GM21390 (cell line): Measurements from ENCODE around the gene ZNF296.

ENCODE experiments used
- ATAC-seq: cut with Tn5 transposase; IDR thresholded peaks from one replicate; pipeline ENCODE4 v1.9.1; 2021; ENCODE audit not compliant: unreplicated experiment

Gene ZNF296

DNA sequence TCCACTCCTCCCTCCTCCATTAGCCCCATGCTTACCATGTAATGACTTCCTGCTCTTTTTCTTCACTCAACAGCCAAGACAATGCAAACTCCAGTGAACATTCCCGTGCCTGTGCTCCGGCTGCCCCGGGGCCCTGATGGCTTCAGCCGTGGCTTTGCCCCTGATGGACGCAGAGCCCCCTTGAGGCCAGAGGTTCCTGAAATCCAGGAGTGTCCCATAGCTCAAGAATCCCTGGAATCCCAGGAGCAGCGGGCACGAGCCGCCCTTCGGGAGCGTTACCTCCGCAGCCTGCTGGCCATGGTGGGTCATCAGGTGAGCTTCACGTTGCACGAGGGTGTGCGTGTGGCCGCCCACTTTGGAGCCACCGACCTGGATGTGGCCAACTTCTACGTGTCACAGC, 13.8 kb upstream of the ZNF296 start:
- ATAC-seq, result no peak

DNA sequence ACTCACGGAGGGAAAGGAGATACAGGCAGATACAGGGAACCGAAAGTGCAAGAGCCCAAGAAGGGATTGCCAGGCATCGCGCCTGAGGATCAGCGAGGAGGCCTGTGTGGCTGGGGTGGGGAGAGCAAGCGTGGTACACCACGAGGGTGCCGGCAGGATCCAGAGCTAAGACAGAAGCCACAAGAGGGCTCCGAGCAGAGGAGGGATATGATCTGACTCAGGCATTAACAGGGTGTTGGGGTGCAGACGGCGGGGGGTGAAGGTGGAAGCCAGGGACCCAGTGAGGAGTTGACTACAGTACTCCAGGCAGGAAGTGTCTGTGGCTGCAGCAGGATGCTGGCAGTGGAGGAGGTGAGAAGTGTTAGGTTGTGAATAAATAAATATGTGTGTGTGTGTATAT, 11.3 kb upstream of the ZNF296 start:
- ATAC-seq, result no peak

DNA sequence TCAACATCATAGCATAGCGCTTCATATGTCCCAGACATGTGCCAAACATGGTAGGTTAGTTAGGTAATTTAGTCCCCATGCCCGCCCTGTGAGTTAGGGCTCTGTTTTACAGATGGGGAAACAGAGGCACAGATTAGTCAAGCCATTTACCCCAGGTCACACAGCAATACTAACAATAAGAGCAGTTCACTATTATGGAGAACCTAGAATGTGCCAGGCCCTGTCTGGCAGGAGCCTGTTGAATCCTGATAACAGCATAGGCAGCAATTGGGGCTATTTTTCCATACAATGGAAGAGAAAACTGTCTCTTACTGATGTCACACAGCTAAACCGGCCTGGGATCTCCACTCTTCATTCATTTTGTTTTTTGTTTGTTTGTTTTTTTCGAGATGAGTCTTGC, 10.2 kb upstream of the ZNF296 start:
- ATAC-seq, result no peak

DNA sequence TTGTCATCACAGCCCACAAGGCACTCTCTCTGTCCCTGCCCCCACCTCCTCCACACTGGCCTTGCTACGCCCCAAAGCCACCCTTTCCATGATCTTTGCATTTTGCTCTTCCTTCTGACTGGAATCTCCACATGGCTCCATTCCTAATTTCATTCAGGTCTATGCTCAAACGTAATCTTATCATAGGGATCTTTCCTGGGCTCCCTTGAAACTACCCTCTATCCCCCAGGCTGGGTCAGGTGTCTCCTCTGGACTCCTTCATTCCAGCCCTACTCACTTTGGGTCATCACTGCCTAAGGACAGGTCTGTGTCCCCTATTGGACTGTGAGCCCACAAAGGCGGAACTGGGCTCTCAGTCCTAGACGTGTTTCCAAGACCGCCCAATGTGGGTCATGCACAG, 5.9 kb upstream of the ZNF296 start:
- ATAC-seq, result no peak

DNA sequence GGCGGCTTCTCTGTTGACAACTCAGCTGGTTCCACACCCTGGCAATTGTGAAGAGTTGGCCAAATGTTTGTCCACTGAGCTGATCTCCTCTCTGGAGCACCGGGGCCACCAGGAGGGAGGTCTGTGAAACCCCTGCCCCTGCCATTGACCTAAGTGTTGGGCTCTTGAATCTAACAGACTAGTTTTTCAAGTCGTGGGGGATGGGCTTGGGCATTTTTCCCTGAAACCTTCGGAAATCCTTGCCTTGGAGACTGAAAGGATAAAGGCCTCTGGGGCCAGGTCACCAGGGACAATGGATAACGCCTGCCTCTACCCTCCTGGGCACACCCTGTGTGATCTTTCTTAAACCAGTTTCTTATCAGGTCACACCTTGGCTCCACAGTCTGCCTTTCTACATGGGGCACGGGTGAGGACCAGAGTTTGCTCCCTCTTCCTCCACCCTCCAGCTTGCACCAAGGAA, 3.7 kb upstream of the ZNF296 start:
- ATAC-seq, result no peak

DNA sequence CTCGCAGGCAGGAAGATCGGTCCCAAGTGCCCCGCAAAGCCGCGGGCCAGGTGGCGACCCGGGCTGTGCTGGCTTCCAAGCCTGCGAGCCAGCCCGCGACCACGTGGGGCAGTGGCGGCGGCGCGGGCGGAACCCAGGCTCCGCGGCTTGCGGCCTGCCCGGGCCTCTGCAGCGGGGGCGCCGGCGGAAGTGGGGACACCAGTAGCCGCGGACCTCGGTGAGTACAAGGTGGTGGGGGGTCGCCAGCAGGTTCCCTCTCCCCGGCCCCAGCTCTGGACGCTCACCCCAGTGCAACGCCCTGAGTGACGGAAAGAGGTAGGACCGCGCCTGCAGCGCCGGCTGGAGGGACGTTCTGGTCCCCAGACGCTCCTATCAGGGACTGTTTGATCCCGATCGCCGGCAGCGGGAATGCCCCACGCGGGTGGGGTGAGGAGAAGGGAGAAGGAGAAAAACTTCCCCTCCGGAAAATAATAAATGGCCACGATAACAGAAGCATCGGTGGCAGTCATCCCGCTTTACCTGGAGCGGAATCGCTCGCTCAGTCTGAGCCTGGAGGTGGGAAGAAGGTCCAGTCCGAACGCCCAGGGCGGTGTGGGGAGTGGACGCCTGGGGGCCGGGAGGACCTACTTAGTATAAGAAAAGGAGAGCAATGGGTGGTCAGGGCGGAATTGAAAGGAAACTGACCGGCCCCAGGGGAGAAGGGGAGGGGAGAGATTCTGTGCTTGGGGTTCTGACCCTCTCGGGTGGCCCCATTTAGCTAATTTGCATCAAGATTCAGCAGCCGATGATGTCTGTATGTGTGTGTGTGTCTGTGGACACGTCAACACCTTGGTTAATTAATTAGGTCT, 3.0 kb upstream of the ZNF296 start, which contains the start of gene GEMIN7:
GEMIN7 (plus strand) TSS at position 198 of the 848 bp plus-strand sequence. CDS start 10,855 bp downstream, outside the sequence.
- no peak for ATAC-seq

DNA sequence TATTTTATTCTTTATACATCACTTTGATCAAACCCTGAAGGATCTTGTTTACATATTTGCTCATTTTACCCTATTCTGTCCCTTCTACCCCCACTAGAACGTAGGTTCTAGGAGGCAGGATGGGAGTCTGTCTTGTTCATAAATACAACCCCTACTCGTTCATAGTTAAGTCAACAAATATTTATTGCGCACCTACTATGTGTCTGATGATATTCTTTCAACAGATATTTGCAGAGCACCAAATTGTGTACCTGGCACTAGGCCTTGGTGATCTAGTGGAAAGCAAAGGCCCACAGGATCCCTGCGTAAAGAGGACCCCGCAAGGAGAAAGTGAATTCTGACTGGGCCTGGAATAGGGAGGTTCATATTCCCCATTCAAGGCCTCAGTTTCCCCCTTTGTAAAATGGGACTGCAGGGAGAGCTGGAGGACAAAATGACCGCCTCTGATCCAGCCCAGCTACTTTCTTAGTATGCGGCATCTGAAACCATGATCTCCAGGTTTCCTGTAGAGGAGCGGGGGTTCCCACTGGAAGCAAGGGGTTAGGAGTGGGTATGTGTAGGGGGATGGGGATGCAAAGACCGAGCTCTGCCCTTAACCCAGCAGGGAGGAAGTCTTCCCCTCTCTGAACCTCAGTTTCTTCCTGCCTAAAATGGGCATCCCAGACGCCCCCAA, 2.2 kb upstream of the ZNF296 start:
- ATAC-seq, result no peak

DNA sequence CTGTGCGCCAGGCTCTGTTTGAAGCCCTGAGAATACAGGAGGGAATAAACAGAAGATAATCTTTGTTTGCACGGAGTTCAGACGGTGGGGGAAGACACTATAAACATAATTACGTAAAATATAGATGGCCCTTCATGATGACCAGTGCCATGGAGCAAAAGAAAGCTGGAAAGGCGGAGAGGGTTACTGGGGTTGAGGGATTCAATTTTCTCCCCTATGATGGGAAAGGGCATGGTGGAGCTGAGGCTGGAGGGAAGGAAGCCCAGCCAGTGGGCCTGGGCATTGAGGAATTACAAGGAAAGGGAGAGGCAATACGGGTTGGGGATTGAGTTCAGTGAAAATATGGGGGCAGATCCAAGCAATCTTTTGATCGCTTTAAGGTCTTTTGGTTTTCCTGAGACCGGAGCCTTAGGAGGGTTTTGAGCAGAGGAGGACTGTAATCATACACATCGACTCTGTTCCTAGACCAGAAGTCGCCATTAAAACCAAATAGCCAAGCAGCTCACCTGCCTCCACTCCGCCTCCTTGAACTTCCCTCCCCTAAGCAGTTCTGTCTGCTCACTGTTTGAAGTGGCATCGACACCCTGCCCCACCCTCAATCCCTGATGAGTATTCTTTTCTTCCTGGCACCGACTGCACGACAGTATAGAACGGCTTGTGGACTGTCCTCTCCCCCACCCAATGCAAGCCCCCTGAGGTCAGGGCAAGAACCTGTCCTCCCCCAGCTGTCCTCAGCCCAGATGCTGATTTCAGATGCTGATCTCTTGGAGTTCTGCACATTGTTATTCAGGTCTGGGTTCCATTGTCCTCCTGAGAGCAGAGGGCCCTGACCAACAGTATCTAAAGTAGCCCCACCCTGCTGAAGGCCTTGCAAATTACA, 813 bp upstream of the ZNF296 start:
- ATAC-seq, result no peak

DNA sequence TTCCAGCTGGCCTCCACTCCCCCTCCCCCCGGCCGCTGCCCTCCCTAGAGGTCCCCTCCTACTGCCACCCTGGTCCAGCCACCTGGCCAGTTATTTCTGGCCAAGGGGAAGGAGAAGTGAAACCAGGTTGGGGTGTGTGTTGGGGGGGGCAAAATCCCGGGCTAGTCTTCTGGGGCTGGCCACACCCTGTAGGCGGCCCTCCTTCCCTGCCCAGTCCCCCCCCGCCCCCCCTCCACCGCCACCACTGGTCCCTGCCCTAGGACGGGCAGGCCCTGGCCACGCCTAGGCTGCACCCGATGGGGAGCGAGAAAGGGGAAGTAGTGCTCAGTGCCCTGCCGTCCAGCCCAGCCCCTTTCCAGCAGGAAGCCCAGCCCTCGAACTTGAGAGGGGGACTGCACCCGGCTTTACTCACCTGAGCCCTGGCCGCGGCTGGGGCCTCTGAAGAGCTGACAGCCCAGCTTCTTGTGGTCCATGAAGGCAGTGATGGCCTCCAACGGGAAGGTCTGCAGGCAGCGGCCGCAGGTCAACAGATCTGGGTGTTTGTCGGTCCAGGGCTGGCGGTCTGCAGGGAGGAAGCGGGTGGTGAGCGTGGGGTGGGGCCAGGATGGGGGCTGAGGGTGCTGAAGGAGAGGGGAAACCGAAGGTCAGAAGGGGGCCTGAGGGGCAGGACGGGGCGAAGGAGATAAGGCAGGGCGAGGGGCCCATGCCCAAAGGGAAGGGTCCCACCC, 813 bp downstream of the ZNF296 start:
- ATAC-seq, result peak; percentile 59

DNA sequence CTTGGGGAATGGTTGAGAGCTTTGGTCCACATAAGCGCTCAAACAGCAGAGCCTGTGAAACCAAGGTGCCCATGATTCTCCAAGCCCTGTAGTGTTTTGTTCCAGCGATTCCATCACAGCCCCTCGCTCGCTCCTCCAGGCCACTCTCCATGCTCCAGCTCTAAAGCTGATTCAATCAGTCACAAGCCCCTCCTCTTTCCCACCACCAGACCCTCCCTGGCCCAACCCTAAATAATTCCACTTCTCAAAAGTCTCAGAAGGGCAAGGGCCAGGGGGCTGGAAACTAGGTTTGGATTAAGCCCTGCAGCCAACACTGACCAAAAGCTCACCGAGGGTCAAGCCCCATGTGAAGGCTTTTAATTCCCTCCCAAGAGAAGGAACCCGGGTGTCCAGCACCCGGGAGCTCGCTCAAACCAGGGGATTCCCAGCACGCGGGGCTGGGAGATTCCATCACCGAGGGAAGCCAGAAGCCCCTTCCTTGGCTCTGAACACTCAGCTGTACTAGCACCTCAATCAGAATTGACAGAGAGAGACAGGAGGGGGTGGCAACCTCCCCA, 1.5 kb downstream of the ZNF296 start:
- ATAC-seq, result no peak

DNA sequence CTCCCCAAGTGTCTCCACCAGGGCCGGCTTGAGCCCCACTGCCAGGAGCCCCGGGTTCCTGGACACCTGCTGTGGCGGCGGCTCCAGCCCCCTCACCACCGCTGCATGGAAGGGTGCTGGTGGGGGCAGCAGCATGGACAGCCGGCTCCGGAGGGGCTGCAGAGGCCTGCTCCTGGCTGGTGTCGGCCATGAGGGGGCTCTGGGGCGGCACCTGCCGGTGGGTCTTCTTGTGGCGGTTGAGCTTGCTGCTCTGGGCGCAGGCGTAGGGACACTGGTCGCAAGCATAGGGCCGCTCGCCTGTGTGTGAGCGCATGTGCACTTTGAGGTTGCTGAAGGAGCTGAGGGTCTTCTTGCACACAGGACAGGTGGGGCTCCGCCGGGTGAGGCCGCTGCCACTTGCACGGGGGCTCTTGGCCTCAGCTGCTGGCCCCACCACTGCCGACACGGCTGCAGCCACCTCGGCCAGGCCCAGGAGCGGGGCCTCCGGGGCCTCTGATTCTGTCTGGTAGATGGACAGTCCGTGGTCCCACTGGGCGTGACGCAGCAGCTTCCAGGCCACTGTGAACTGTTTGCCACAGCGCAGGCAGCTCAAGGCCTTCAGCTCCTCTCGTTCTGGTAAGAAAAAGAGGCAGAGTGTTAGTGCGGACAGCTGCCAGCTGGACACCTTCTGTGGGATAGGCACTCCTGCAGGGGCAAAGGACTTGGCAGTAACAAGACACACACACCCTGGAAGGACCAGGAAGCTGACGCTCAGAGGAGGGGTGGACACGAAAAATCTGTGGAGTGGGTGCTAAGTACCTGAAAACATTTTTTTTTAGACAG, 4.1 kb downstream of the ZNF296 start:
- ATAC-seq, result no peak

DNA sequence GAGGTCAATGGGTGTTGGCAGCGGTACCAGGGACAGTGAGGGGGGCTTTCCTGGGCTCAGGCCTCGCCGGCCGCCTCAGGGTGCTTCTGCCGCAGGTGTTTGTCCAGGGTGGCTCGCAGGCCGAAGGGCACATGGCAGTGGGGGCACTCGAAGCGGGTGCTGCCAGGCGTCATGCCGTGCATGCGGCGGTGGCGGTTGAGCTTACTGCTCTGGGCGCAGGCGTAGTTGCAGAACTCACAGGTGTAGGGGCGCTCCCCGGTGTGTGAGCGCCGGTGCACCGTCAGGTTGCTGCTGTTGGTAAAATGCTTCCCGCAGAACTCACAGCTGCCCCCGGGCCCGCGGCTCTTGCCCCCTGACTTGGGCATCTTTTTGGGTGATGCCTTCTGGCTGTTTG, 4.7 kb downstream of the ZNF296 start:
- ATAC-seq, result no peak

DNA sequence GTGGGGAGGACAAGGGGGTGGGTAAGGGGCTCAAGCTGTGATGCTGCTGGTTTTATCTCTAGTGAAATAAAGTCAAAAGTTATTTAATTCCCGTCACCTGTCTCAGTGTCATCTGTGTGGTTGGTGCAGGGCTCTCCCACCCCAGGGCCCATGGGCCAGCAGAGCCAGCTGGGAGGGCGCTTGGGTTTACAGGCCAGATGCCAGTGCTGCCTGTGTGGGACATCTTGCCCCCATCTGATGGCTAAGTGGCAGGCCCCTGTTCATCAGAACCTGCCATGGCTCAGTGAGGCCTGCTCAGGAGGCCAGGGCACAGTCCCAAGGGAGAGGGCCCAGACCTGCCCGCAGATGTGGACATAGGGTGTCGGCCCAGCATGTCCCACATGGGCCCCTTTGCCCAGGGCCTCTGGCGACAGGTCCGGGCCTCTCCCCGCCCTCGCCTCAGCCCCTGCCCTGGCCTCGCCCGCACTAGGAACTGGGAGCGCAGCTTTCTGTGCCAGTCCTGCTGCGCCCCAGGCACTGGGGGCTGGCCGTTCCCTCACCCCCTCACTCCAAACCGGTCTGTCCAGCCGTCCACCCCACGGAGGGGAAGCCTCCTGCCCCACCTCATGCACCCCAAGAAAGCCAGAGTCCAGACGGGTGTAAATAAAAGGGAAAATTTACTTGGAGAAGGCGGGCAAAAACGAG, 5.3 kb downstream of the ZNF296 start:
- ATAC-seq, result no peak

DNA sequence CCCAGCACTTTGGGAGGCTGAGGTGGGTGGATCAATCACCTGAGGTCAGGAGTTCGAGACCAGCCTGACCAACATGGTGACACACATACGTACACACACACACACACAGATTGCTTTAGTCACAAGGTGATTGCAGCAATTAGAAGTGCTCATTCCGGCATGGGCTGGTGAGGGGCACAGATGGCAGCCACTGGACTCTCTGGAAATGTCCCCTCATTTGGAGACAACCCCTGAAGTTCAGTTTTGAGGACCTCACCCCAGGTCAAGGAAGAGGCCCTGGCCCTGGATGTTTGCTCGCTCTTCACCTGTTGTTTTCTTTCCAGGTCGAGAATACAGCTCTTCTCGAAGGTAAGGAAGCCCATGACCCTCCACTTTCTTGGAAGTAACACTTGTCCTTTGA, 6.1 kb downstream of the ZNF296 start:
- ATAC-seq, result no peak

DNA sequence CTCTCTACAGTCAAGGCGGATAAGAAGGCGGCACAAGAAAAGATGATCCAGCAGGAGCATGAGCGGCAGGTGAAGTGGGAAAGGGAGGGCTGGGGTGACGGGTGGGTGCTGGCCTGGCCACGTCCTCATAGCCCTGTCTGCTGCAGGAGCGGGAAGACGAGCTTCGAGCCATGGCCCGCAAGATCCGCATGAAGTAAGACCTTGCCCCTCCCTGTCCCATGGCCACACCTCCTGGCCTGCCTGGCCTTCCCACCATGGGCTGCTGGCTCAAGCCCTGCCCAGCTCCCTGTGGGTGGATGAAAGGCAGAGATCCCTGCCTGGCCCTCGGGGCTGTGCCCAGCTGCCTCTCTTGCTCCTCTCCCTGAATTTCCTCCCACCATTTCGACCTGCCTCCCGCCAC, 7.2 kb downstream of the ZNF296 start:
- no peak for ATAC-seq

DNA sequence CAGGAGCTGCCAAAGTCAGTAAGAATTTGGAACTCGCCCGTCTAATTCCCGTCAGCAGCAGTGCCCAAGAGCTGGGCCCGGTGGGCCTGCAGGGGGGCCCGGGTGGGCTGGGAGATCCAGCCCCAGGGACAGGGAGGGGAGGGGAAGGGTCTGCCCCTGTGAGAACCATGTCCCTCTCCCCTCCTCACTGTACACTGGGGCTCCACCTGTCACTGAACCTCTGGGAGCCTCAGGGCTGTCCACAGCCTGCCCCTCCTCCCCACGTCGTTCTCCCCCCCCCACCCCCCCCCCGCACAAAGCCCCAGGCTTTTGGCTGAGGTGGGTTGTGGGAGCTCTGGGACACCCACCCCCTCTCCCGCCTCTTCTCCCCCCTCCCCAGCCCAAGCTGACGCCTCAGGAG, 8.2 kb downstream of the ZNF296 start:
- no peak for ATAC-seq

DNA sequence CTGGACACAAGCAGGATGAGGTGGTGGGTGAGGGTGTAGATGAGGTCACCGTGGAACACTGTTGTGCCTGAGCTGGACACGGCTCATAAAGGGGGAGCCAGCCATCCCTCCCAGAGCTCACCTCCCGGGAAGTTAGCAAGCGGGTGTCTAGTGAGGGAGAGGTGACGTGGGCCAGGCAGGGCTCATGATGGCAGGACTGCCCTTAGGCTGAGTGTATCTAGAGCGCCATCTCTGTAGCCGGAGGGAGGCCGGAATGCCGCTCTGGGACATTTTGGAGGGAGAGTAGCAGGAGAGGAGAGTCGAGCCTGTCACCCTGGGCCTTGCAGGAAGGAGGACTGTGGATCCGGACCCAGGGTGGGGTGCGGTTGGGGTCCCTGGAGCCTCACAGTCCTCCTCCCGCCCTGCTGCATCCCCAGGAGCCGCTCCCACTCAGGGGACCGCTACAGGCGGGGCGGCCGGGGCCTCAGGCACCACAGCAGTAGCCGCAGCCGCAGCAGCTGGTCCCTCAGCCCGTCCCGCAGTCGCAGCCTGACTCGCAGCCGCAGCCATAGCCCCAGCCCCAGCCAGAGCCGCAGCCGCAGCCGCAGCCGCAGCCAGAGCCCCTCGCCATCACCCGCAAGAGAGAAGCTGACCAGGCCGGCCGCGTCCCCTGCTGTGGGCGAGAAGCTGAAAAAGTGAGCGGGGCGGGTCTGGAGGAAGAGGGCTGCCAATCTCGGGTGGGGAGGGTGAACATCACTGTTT, 9.2 kb downstream of the ZNF296 start:
- ATAC-seq, result no peak
